ENCODE measurements around the gene CYP4F22.
"Not testable (repeated sequence)": the region's sequence is repeated elsewhere in the genome, so short reads cannot be mapped to it uniquely, and the experiment has no call there.

Gene CYP4F22

GRCh38 chr19:15507068-15508034 lies 974 bp upstream of the CYP4F22 start:
- TF ChIP-seq CTCF (IDR thresholded peaks at IDR 0.05; ENCODE audit: low read depth, low read length, missing control alignments): no peak
- in situ Hi-C loops (cut with HindIII; ENCODE audit: low sequenced_read_pairs): no loop called here
- no peak for DNase-seq (ENCODE audit: low read depth)
- no peak overlapping the region for H3K4me3 ChIP-seq (ENCODE audit: low read depth, low read length)

GRCh38 chr19:15511671-15512424 lies 3.5 kb downstream of the CYP4F22 start:
- TF ChIP-seq CTCF (IDR thresholded peaks at IDR 0.05; ENCODE audit: low read depth, low read length, missing control alignments): no peak
- DNase-seq (ENCODE audit: low read depth): no peak
- no peak overlapping the region for H3K4me3 ChIP-seq (ENCODE audit: low read depth, low read length)
- in situ Hi-C loops (cut with HindIII; ENCODE audit: low sequenced_read_pairs): no loop called here

GRCh38 chr19:15515227-15515625 lies 6.9 kb downstream of the CYP4F22 start:
- DNase-seq (ENCODE audit: low read depth); H3K4me3 ChIP-seq (ENCODE audit: low read depth, low read length); in situ Hi-C loops (cut with HindIII; ENCODE audit: low sequenced_read_pairs): not testable (repeated sequence)

- H3K4me3 ChIP-seq (ENCODE audit: low read depth, low read length): no peak overlapping the region
- no peak for DNase-seq (ENCODE audit: low read depth)
- TF ChIP-seq CTCF (IDR thresholded peaks at IDR 0.05; ENCODE audit: low read depth, low read length, missing control alignments): no peak
- in situ Hi-C loops (cut with HindIII; ENCODE audit: low sequenced_read_pairs): no loop called here
Observed at GRCh38 chr19:15516363-15516762, 8.0 kb downstream of the CYP4F22 start.

- no peak for DNase-seq (ENCODE audit: low read depth)
- in situ Hi-C loops (cut with HindIII; ENCODE audit: low sequenced_read_pairs): no loop called here
- no peak for TF ChIP-seq CTCF (IDR thresholded peaks at IDR 0.05; ENCODE audit: low read depth, low read length, missing control alignments)
Observed at GRCh38 chr19:15517778-15518177, 9.5 kb downstream of the CYP4F22 start.

GRCh38 chr19:15519433-15519976 lies 11.2 kb downstream of the CYP4F22 start:
- no peak overlapping the region for H3K4me3 ChIP-seq (ENCODE audit: low read depth, low read length)
- no peak for DNase-seq (ENCODE audit: low read depth)
- no peak for TF ChIP-seq CTCF (IDR thresholded peaks at IDR 0.05; ENCODE audit: low read depth, low read length, missing control alignments)
- in situ Hi-C loops (cut with HindIII; ENCODE audit: low sequenced_read_pairs): no loop called here

More at GRCh38 chr19:15517778-15518177, 9.5 kb downstream of the CYP4F22 start:
- H3K4me3 ChIP-seq (ENCODE audit: low read depth, low read length): no peak overlapping the region
